Frontal cortex (tissue), 4 donors: ENCODE results near the gene KLRF2. TPM values are rescaled to one million over a fixed set of nuclear protein-coding genes. Genes with fewer than 3 reads are reported as not detected.
"Not testable (repeated sequence)": the region's sequence is repeated elsewhere in the genome, so short reads cannot be mapped to it uniquely, and the experiment has no call there.

Experiments
- DNase-seq, 2 donors: peaks; one replicate each; pipeline ENCODE4 v3.0.0; 2012; ENCODE audit warnings: low spot score in 2 of 2
- FAIRE-seq: peaks from 2 replicates; lab custom pipeline; 2012; peaks lifted over from hg19 to GRCh38; lab: Jason Lieb, UNC
- total RNA-seq: library from RNA; depleted of rRNA; stranded (reverse); fragments of >200 nt; gene quantifications from one replicate; pipeline ENCODE4 v1.2.3, GENCODE V29; 2014
- donor health status: control.
- donor health status: control.
- donor health status: control.

The KLRF2 gene
- not detected for total RNA-seq

GRCh38 chr12:9881246-9881645 lies at the start of gene KLRF2:
Gene KLRF2, plus strand, starts transcription at chr12:9881489. Its CDS starts 107 bp downstream, at chr12:9881596.
- no peak for FAIRE-seq

GRCh38 chr12:9831720-9832119 lies 49.6 kb upstream of the KLRF2 start:
- no peak for DNase-seq
- no peak for FAIRE-seq

More at GRCh38 chr12:9881246-9881645, at the start of gene KLRF2:
- no peak for DNase-seq

GRCh38 chr12:9843407-9843806 lies 37.9 kb upstream of the KLRF2 start:
- FAIRE-seq, result no peak

GRCh38 chr12:9848899-9849298 lies 32.4 kb upstream of the KLRF2 start:
- no peak for DNase-seq
- no peak for FAIRE-seq

More at GRCh38 chr12:9843407-9843806, 37.9 kb upstream of the KLRF2 start:
- DNase-seq, result no peak

DNA sequence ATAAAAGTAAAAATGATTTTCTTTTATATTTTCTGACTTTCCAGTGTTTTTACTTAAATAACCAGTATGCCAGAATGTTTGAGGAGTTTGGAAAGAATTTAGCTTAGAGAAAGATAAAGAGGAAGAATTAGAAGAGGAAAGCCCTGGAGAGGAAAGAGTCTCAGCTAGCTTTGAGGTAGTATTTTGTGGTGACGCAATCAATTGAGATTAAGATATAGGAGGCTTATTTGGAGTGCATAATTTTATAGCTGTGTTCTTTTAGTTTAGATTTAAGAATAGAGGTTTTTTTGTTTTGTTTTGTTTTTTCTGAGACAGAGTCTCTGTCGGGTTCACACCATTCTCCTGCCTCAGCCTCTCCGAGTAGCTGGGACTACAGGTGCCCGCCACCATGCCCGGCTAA lies 30.2 kb upstream of the KLRF2 start:
- FAIRE-seq (no peak), DNase-seq (no peak)

- DNase-seq, result no peak
- FAIRE-seq, result no peak
These were observed 29.4 kb upstream of the KLRF2 start for GRCh38 chr12:9851927-9852326.

GRCh38 chr12:9856151-9856550 lies 25.1 kb upstream of the KLRF2 start:
- DNase-seq, result no peak
- FAIRE-seq, result no peak

DNA sequence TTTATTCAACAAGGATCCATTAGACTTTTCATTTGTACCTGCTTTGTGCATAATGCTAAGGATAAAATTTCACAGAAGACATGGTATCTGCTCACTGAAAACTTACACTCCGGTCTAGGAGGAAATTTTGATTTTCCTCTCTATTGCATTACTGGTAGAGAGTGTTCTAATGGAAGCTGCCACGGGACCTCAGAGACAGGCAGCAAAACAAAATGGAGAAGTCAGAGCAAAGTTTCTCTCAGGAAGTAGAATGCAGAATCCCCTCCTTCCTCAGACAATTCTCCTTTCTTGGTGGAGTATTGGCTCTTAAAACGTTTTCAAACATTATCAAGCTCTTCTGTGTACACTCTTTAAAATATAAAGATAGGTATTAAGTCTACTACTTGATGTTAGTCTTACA lies 24.4 kb upstream of the KLRF2 start:
- no peak for FAIRE-seq

GRCh38 chr12:9858135-9858534 lies 23.2 kb upstream of the KLRF2 start:
- FAIRE-seq (no peak), DNase-seq (no peak)

More for the DNA sequence above, 24.4 kb upstream of the KLRF2 start:
- no peak for DNase-seq

GRCh38 chr12:9864913-9865675 lies 16.2 kb upstream of the KLRF2 start:
- no peak for DNase-seq
- FAIRE-seq, result no peak

DNA sequence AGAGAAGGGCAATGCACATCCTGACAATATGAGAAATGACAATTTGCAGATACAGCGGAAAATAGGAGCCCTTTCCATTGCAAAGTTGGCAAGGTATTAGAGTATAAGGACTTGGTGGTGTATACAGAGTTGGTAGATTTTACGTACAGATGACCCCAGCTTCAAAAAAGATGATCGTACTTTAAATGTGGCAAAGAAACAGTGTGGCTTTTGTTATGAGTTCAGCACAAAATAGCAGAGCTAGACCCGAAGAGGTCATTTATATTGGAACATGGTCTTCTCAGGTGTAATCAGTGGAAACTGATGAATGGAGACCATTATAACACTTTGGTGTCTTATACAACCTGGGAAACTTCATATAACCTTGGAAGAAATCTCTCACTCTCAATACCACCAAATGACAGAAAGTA lies 14.4 kb upstream of the KLRF2 start:
- FAIRE-seq, result no peak

GRCh38 chr12:9867531-9867930 lies 13.8 kb upstream of the KLRF2 start:
- FAIRE-seq, result no peak
- DNase-seq, result no peak

More for the DNA sequence above, 14.4 kb upstream of the KLRF2 start:
- no peak for DNase-seq

DNA sequence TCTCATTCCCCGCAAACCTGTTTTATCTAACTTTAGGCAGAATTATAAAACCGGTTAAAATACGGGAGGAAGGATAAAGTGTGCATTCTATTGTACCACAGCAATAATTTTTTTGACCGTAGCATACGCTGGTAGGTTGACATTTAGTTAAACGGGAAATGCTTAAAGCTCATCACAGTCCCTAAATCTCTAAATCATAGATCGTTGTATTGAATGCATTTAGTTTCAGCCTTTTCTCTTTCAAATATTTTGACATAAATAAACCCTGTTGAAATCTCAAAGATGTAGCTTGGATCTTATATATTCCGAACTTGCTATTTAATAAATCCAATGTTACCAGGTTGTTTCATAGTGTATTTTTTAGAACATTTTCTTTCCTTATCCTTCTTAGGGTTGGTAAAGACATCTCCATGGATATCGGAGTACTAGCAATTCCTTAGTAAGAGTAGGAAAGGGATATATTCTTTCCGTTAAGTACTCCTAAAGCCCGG lies 12.9 kb upstream of the KLRF2 start:
- FAIRE-seq (no peak), DNase-seq (no peak)

GRCh38 chr12:9868951-9869306 lies 12.4 kb upstream of the KLRF2 start:
- no peak for FAIRE-seq

GRCh38 chr12:9869307-9870161 lies 11.8 kb upstream of the KLRF2 start, which contains the start of gene CLEC2B:
Gene CLEC2B, minus strand, starts transcription at chr12:9869354.
- FAIRE-seq (no peak), DNase-seq (no peak)

More at GRCh38 chr12:9868951-9869306, 12.4 kb upstream of the KLRF2 start:
- DNase-seq, result no peak

DNA sequence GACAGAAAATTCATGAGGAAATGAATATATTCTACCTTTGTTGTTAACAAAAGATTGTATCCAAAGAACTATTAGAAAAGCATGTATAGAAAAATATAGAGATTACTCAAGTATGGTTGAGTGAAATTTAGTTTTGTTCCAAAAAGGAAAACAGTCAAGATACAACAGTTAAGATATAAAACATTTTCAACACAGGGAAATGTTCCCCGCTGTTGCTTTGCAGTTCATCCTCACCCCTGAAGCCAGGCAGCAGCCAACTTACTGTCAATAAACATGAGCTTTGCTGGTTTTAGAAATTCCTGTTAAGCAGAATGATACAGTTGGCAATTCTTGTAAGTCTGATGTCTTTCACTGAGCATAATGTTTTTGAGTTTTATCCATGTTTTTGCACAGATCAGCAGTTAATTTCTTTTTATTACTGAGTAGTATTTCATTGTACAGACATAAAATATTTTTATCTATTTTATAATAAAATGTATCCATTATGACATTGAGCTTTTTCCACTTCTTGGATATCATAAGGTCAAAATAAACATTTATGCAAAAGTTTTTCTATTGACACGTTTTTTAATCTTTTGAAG lies 10.9 kb upstream of the KLRF2 start:
- DNase-seq (no peak), FAIRE-seq (no peak)

DNA sequence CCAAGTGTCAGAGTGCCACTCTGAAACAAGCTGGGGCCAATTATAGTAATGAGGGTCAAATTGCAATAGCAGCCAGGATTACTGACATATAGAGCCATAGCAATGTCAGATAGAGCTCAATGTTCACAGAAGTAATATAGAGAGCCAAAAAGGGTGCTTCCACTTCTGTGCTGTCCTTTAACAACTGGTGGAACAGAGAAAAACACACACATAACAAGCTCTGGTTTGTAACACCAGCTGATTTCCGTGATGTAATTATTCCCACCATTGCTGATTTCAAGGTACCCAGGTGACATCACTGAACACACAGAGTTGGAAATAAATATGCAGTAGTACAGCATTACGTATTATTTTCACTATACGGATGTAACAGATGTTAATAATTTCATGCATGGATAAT lies 9.1 kb upstream of the KLRF2 start:
- DNase-seq (no peak), FAIRE-seq (no peak)

DNA sequence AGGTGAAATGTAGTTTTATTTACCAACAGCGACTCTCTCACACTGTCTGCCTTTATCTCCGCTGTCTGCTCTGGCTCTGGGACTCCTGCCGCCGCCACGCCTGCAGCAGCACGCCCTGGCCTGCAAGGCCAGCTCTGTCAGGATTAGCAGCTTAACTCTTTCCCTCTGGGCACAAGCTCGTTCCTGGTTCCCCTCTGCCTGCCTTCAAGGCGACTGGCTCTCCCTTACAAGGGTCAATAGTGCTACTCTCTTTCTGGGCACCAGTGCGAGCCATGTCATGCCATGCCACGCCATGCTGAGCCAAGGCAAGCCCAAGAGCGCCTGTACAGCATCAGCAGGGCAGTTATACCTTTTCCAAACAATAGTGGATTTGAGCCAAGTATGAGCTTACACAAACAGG lies 8.5 kb upstream of the KLRF2 start:
- no peak for FAIRE-seq
- no peak for DNase-seq

DNA sequence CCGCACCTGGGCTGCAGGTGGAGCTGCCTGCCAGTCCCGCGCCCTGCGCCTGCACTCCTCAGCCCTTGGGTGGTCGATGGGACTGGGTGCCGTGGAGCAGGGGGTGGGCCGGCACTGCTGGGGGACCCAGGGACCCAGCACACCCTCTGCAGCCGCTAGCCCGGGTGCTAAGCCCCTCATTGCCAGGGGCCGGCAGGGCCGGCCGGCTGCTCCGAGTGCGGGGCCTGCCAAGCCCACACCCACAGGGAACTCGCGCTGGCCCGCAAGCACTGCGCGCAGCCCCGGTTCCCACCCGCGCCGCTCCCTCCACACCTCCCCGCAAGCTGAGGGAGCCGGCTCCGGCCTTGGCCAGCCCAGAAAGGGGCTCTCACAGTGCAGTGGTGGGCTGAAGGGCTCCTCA lies 5.2 kb upstream of the KLRF2 start:
- not testable (repeated sequence) for DNase-seq, FAIRE-seq

GRCh38 chr12:9880532-9881078 lies 684 bp upstream of the KLRF2 start:
- no peak for DNase-seq
- no peak for FAIRE-seq
